Skeletal muscle tissue (tissue), 5 donors: ENCODE measurements around the gene GNAS-AS1. TPM values are rescaled to one million over a fixed set of nuclear protein-coding genes. Genes with fewer than 3 reads are reported as not detected.

Experiments
- H3K27ac ChIP-seq: one replicate; pipeline ENCODE4 v1.7.0; 2013; ENCODE audit warnings: mild to moderate bottlenecking, low read depth, low read length, inconsistent platforms
- H3K27me3 ChIP-seq, 3 donors: one replicate each; pipeline ENCODE4 v1.7.0; 2013; ENCODE audit warnings: low read length in 3 of 3; ENCODE audit not compliant: control insufficient read depth in 3 of 3, insufficient read depth in 3 of 3
- H3K36me3 ChIP-seq, 3 donors: one replicate each; pipeline ENCODE4 v1.7.0; 2013; ENCODE audit warnings: low read length in 3 of 3; ENCODE audit not compliant: control insufficient read depth in 3 of 3, insufficient read depth in 3 of 3
- H3K4me1 ChIP-seq, 3 donors: one replicate each; pipeline ENCODE4 v1.7.0; 2013; ENCODE audit warnings: low read length in 3 of 3, mild to moderate bottlenecking in 3 of 3; ENCODE audit not compliant: control insufficient read depth in 3 of 3, insufficient read depth in 3 of 3
- H3K4me3 ChIP-seq, 3 donors: one replicate each; pipeline ENCODE4 v1.7.0; 2013; ENCODE audit warnings: low read length in 3 of 3
- H3K9ac ChIP-seq, 3 donors: one replicate each; pipeline ENCODE4 v1.7.0; 2013; ENCODE audit warnings: low read length in 3 of 3, mild to moderate bottlenecking in 3 of 3, moderate library complexity in 2 of 3, low read depth in 1 of 3
- H3K9me3 ChIP-seq, 3 donors: one replicate each; pipeline ENCODE4 v1.7.0; 2013; ENCODE audit warnings: low read length in 3 of 3; ENCODE audit not compliant: control insufficient read depth in 3 of 3
- small RNA-seq: library from RNA; depleted of rRNA; stranded (forward); fragments of <200 nt; gene quantifications from one replicate; pipeline ENCODE3, GENCODE V24; 2014
- total RNA-seq: library from RNA; depleted of rRNA; stranded (reverse); fragments of >200 nt; gene quantifications from one replicate; pipeline ENCODE4 v1.2.3, GENCODE V29; 2014
- donor health status: Osteomylitis.

The GNAS-AS1 gene
- total RNA-seq, 1 donor from 2014 or later = 1.0 TPM

GRCh38 chr20:58775371-58775770 lies 75.3 kb downstream of the GNAS-AS1 start:
- Histone ChIP-seq H3K4me1 (no peaks in the 10 kb centered on the region), H3K36me3 (no peaks in the 10 kb centered on the region), H3K4me3 (no peak overlapping the region), H3K27me3 (peaks cover 7 to 18% (median 15%) of the 10 kb centered on the region in 3 donors), H3K9ac (no peak overlapping the region), H3K27ac (no peak overlapping the region), H3K9me3 (no peaks in the 10 kb centered on the region)

GRCh38 chr20:58774667-58775263 lies 75.9 kb downstream of the GNAS-AS1 start:
- H3K27me3 ChIP-seq = peaks cover 7 to 20% (median 16%) of the 10 kb centered on the region in 3 donors
- H3K36me3 ChIP-seq = no peaks in the 10 kb centered on the region
- H3K9ac ChIP-seq = no peak overlapping the region
- H3K27ac ChIP-seq = no peak overlapping the region
- no peak overlapping the region for H3K4me3 ChIP-seq
- no peaks in the 10 kb centered on the region for H3K4me1 ChIP-seq
- H3K9me3 ChIP-seq = no peaks in the 10 kb centered on the region

DNA sequence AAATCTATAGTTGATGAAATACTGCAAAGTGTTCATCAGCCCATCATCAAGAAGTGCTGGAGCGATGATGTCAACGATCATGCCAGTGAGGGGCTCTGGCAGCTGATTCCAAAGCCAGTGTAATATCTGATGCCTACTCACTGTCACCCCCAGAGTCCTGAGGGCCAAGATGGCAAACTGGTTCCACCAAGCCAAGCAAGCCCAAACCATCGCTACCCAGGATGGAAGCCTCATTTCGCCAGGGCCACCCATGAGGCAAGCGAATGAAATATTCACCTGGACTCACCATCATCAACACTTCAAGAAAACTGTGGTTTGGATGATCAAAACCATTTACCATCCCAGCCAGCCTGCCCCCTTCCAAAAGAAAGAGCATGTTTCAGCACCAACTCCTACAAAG lies 76.5 kb downstream of the GNAS-AS1 start:
- Histone ChIP-seq H3K9ac (no peak overlapping the region), H3K9me3 (no peaks in the 10 kb centered on the region), H3K4me1 (no peaks in the 10 kb centered on the region), H3K27me3 (peaks cover 7 to 21% (median 16%) of the 10 kb centered on the region in 3 donors), H3K36me3 (no peaks in the 10 kb centered on the region), H3K27ac (no peak overlapping the region), H3K4me3 (no peak overlapping the region)

DNA sequence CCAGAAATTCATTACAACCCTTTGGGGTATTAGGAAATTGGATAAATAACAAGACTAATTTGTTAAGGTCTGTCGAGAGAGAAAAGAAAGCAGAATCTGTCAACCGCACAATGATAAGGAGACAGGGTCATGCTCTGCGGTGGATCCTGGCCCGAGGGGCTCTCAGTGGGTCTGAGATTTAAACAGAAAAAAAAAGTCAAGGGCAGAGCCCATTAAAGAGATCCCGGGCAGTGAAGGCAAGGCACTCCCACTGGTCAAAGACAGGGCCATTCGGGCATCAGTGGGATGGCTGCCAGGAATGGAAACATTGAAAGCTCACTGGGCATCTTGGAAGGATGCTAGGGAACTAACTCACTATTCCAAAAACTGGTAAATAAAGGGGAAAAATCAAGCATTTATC lies 77.9 kb downstream of the GNAS-AS1 start:
- Histone ChIP-seq H3K4me3 (no peak overlapping the region), H3K36me3 (no peaks in the 10 kb centered on the region), H3K27ac (no peak overlapping the region), H3K27me3 (peaks cover 7 to 25% (median 21%) of the 10 kb centered on the region in 3 donors), H3K4me1 (no peaks in the 10 kb centered on the region), H3K9me3 (no peaks in the 10 kb centered on the region), H3K9ac (no peak overlapping the region)

Small RNA genes lying within 50 kb of the gene (small RNA-seq; reads per million reads assigned to genes)
- gene MIR298 (0.12 reads per million), gene RF02127 (not detected), gene RF02128 (not detected), gene RF02130 (not detected), gene RF02131 (not detected)

Other genes with a start within 250 kb of the GNAS-AS1 start
- gene STX16, start 199.6 kb downstream of the GNAS-AS1 start, total RNA-seq = 32.4 TPM
- 20.9 TPM for gene NPEPL1, start 158.1 kb downstream of the GNAS-AS1 start, total RNA-seq
- gene GNAS, start 1.8 kb upstream of the GNAS-AS1 start, total RNA-seq = 820 TPM
- gene NELFCD, start 130.4 kb upstream of the GNAS-AS1 start, total RNA-seq = 41.2 TPM
- gene CTSZ, start 156.4 kb upstream of the GNAS-AS1 start, total RNA-seq = 59.5 TPM
- 1.0 TPM for gene TUBB1, start 168.5 kb upstream of the GNAS-AS1 start, total RNA-seq
- gene ATP5F1E, start 181.4 kb upstream of the GNAS-AS1 start, total RNA-seq = 28.2 TPM
- gene PRELID3B, start 191.9 kb upstream of the GNAS-AS1 start, total RNA-seq = 38.6 TPM